H9 (cell line): Measurements from ENCODE around the gene BMPR2. TPM values are rescaled to one million over a fixed set of nuclear protein-coding genes. Genes with fewer than 3 reads are reported as not detected.
"Not testable (repeated sequence)": the region's sequence is repeated elsewhere in the genome, so short reads cannot be mapped to it uniquely, and the experiment has no call there.

Experiments used
- DNase-seq: peaks from one replicate; pipeline ENCODE4 v3.0.0-alpha.2; 2017
- H2AFZ ChIP-seq: one replicate; pipeline ENCODE4 v1.6.1; 2013; ENCODE audit warnings: mild to moderate bottlenecking, low read length, control low read depth, moderate library complexity
- H2AK5ac ChIP-seq: 2 replicates; pipeline ENCODE4 v1.6.1; 2013; ENCODE audit warnings: low read length, control low read depth, mixed read lengths; ENCODE audit not compliant: insufficient read length
- H2BK120ac ChIP-seq: one replicate; pipeline ENCODE4 v1.6.1; 2013; ENCODE audit warnings: low read depth, mild to moderate bottlenecking, low read length, control low read depth, inconsistent platforms; ENCODE audit not compliant: poor library complexity, severe bottlenecking
- H2BK12ac ChIP-seq: 2 replicates; pipeline ENCODE4 v1.6.1; 2013; ENCODE audit warnings: low read length, control low read depth, mixed read lengths, low read depth; ENCODE audit not compliant: insufficient read length
- H2BK15ac ChIP-seq: 2 replicates; pipeline ENCODE4 v1.6.1; 2013; ENCODE audit warnings: low read depth, low read length, control low read depth
- H2BK20ac ChIP-seq: one replicate; pipeline ENCODE4 v1.6.1; 2013; ENCODE audit warnings: low read depth, mild to moderate bottlenecking, low read length, control low read depth, inconsistent platforms; ENCODE audit not compliant: poor library complexity, severe bottlenecking
- H2BK5ac ChIP-seq: 2 replicates; pipeline ENCODE4 v1.6.1; 2013; ENCODE audit warnings: low read length, control low read depth, mixed read lengths; ENCODE audit not compliant: insufficient read length
- H3K14ac ChIP-seq: 2 replicates; pipeline ENCODE4 v1.6.1; 2013; ENCODE audit warnings: low read length, control low read depth; ENCODE audit not compliant: insufficient read depth
- H3K18ac ChIP-seq: 2 replicates; pipeline ENCODE4 v1.6.1; 2013; ENCODE audit warnings: low read depth, mild to moderate bottlenecking, mixed read lengths, low read length, control low read depth; ENCODE audit not compliant: insufficient read length
- H3K23ac ChIP-seq: 2 replicates; pipeline ENCODE4 v1.6.1; 2013; ENCODE audit warnings: low read length, control low read depth, mixed read lengths, low read depth; ENCODE audit not compliant: insufficient read length
- H3K23me2 ChIP-seq: 2 replicates; pipeline ENCODE4 v1.6.1; 2013; ENCODE audit warnings: low read depth, mild to moderate bottlenecking, mixed read lengths, low read length, control low read depth; ENCODE audit not compliant: insufficient read length, poor library complexity, severe bottlenecking
- H3K27ac ChIP-seq: 2 replicates; pipeline ENCODE4 v1.5.1; 2013; ENCODE audit warnings: low read length, control low read depth, mixed read lengths, low read depth; ENCODE audit not compliant: insufficient read length
- H3K27me3 ChIP-seq: 2 replicates; pipeline ENCODE4 v1.6.1; 2013; ENCODE audit warnings: low read length, control low read depth, inconsistent platforms; ENCODE audit not compliant: insufficient read depth
- H3K4ac ChIP-seq: 2 replicates; pipeline ENCODE4 v1.6.1; 2013; ENCODE audit warnings: low read depth, mild to moderate bottlenecking, control low read depth, inconsistent platforms, low read length, moderate library complexity
- H3K4me1 ChIP-seq: 2 replicates; pipeline ENCODE4 v1.6.1; 2013; ENCODE audit warnings: low read length, control low read depth, inconsistent platforms; ENCODE audit not compliant: insufficient read depth
- H3K4me2 ChIP-seq: 2 replicates; pipeline ENCODE4 v1.6.1; 2013; ENCODE audit warnings: low read length, control low read depth, mixed read lengths; ENCODE audit not compliant: insufficient read length, insufficient read depth
- H3K56ac ChIP-seq: 2 replicates; pipeline ENCODE4 v1.6.1; 2013; ENCODE audit warnings: low read depth, mild to moderate bottlenecking, mixed read lengths, low read length, control low read depth; ENCODE audit not compliant: insufficient read length
- H3K79me1 ChIP-seq: 2 replicates; pipeline ENCODE4 v1.6.1; 2013; ENCODE audit warnings: low read depth, mild to moderate bottlenecking, moderate library complexity, low read length, control low read depth, inconsistent platforms; ENCODE audit not compliant: insufficient read depth, poor library complexity, severe bottlenecking
- H3K79me2 ChIP-seq: 2 replicates; pipeline ENCODE4 v1.6.1; 2013; ENCODE audit warnings: low read length, control low read depth, inconsistent platforms; ENCODE audit not compliant: insufficient read depth
- H3K9ac ChIP-seq: 2 replicates; pipeline ENCODE4 v1.6.1; 2013; ENCODE audit warnings: low read length, control low read depth, mixed read lengths; ENCODE audit not compliant: insufficient read length; ENCODE audit errors: extremely low read depth
- H3K9me3 ChIP-seq: one replicate; pipeline ENCODE4 v1.6.1; 2013; ENCODE audit warnings: low read depth, low read length, inconsistent platforms; ENCODE audit not compliant: control insufficient read depth
- H3T11ph ChIP-seq: one replicate; pipeline ENCODE4 v1.6.1; 2013; ENCODE audit warnings: mild to moderate bottlenecking, low read length, control low read depth, inconsistent platforms
- H4K20me1 ChIP-seq: one replicate; pipeline ENCODE4 v1.6.1; 2013; ENCODE audit not compliant: control insufficient read depth, insufficient read length, insufficient read depth
- H4K5ac ChIP-seq: 2 replicates; pipeline ENCODE4 v1.6.1; 2013; ENCODE audit warnings: low read depth, mild to moderate bottlenecking, mixed read lengths, low read length, control low read depth; ENCODE audit not compliant: insufficient read length
- H4K8ac ChIP-seq: replicated peaks from 2 replicates; pipeline ENCODE4 v1.6.1; 2013; ENCODE audit warnings: low read length, control low read depth, mixed read lengths, low read depth; ENCODE audit not compliant: insufficient read length
- H4K91ac ChIP-seq: 2 replicates; pipeline ENCODE4 v1.6.1; 2013; ENCODE audit warnings: low read depth, mild to moderate bottlenecking, moderate library complexity, mixed read lengths, low read length, control low read depth; ENCODE audit not compliant: insufficient read length
- H3K27ac Mint-ChIP-seq, 3 experiments: 2 replicates in 2 of 3; 3 replicates in 1 of 3; pipeline ENCODE4 v1.8.0; 2020 to 2021; ENCODE audit warnings: mixed read lengths in 3 of 3, mild to moderate bottlenecking in 1 of 3, moderate library complexity in 1 of 3
- H3K27me3 Mint-ChIP-seq: 2 replicates; pipeline ENCODE4 v1.8.0; 2021; ENCODE audit warnings: low read depth, mild to moderate bottlenecking, moderate library complexity, mixed read lengths
- H3K36me3 Mint-ChIP-seq, 3 experiments: 2 replicates in 2 of 3; 3 replicates in 1 of 3; pipeline ENCODE4 v1.8.0; 2020 to 2021; ENCODE audit warnings: low read depth in 3 of 3, mixed read lengths in 3 of 3; ENCODE audit not compliant: insufficient read depth in 1 of 3
- H3K4me1 Mint-ChIP-seq, 2 experiments: 2 replicates each; pipeline ENCODE4 v1.8.0; 2020; ENCODE audit warnings: mixed read lengths in 2 of 2
- H3K4me3 Mint-ChIP-seq, 2 experiments: 2 replicates in 1 of 2; 3 replicates in 1 of 2; pipeline ENCODE4 v1.8.0; 2020 to 2021; ENCODE audit warnings: mild to moderate bottlenecking in 2 of 2, mixed read lengths in 2 of 2, moderate library complexity in 1 of 2
- H3K9me3 Mint-ChIP-seq, 2 experiments: 2 replicates in 1 of 2; 3 replicates in 1 of 2; pipeline ENCODE4 v1.8.0; 2020; ENCODE audit warnings: mild to moderate bottlenecking in 2 of 2, mixed read lengths in 2 of 2, moderate library complexity in 1 of 2
- CTCF ChIP-seq: fragments of 200-600 bp; sonication (generic); conservative IDR thresholded peaks from 3 replicates; pipeline ENCODE4 v1.8.0; 2021; ENCODE audit warnings: antibody characterized with exemption, mild to moderate bottlenecking
- WGBS: extraction: QIAGEN DNeasy Blood & Tissue Kit; methylation state at CpG from one replicate; pipeline ENCODE4 v1.1.7; 2013; ENCODE audit warnings: missing lambda C conversion rate, low lambda C conversion rate, mixed read lengths; ENCODE audit not compliant: insufficient read length; ENCODE audit errors: extremely low coverage; 5-methylcytosine and 5-hydroxymethylcytosine counted together
- total RNA-seq: library from RNA; stranded (reverse); gene quantifications from 2 replicates; pipeline ENCODE4 v1.2.1, GENCODE V29; 2021

Gene BMPR2
- total RNA-seq, 1 experiment from 2014 or later, result 17.3 TPM

GRCh38 chr2:202436626-202437025 is 60.5 kb downstream of the BMPR2 start:
- peaks cover 4 to 15% (median 9%) of the 10 kb centered on the region in 3 experiments for H3K36me3 Mint-ChIP-seq
- Histone ChIP-seq H3K79me1 (no peaks in the 10 kb centered on the region), H2BK15ac (no peak overlapping the region), H2BK120ac (no peak overlapping the region), H4K20me1 (no peaks in the 10 kb centered on the region), H2AK5ac (no peak overlapping the region), H4K5ac (no peak overlapping the region), H3K23ac (no peak overlapping the region), H3K23me2 (no peaks in the 10 kb centered on the region), H3K56ac (no peak overlapping the region), H4K8ac (no peak overlapping the region), H3K79me2 (no peaks in the 10 kb centered on the region; the same call in 1 of the 2 replicates), H3K4me2 (no peak overlapping the region), H3K9me3 (no peaks in the 10 kb centered on the region), H3K27ac (no peak overlapping the region), H2BK12ac (no peak overlapping the region), H3K4me1 (no peaks in the 10 kb centered on the region), H3K4ac (no peak overlapping the region), H2BK20ac (no peak overlapping the region), H3K18ac (no peak overlapping the region), H3T11ph (no peak overlapping the region), H3K27me3 (no peaks in the 10 kb centered on the region), H2BK5ac (no peak overlapping the region), H4K91ac (no peak overlapping the region), H3K9ac (no peak overlapping the region), H2AFZ (no peak overlapping the region), H3K14ac (no peak overlapping the region)
- H3K27ac Mint-ChIP-seq, result no peak overlapping the region; a peak in 1 of 7 replicates
- no CpG with 5 or more reads among the region's 3 CpGs for WGBS
- H3K27me3 Mint-ChIP-seq, result no peaks in the 10 kb centered on the region
- H3K4me1 Mint-ChIP-seq, result peaks cover 10 to 13% of the 10 kb centered on the region in 2 experiments
- no peak for TF ChIP-seq CTCF
- no peak for DNase-seq
- peaks cover 7 to 10% of the 10 kb centered on the region in 2 experiments; a peak in 4 of 5 replicates for H3K9me3 Mint-ChIP-seq
- H3K4me3 Mint-ChIP-seq, result no peak overlapping the region

GRCh38 chr2:202440117-202440516 is 64.0 kb downstream of the BMPR2 start:
- H3K14ac ChIP-seq, H3K18ac ChIP-seq, H3K9ac ChIP-seq, H3K79me1 ChIP-seq, H2BK20ac ChIP-seq, H3K23ac ChIP-seq, H3K4me3 Mint-ChIP-seq, H3K4me2 ChIP-seq, H4K20me1 ChIP-seq, DNase-seq, H4K91ac ChIP-seq, H3K27ac ChIP-seq, H2AK5ac ChIP-seq, H4K5ac ChIP-seq, H2AFZ ChIP-seq, H3K56ac ChIP-seq, H4K8ac ChIP-seq, H3K4me1 ChIP-seq, H3K27me3 ChIP-seq, H3T11ph ChIP-seq, H2BK120ac ChIP-seq, H3K27me3 Mint-ChIP-seq, H3K27ac Mint-ChIP-seq, H3K79me2 ChIP-seq, H2BK15ac ChIP-seq, H3K4ac ChIP-seq, H2BK12ac ChIP-seq, H3K9me3 Mint-ChIP-seq, H3K23me2 ChIP-seq, H3K9me3 ChIP-seq, H2BK5ac ChIP-seq: not testable (repeated sequence)
- H3K4me1 Mint-ChIP-seq, result peaks cover 10 to 13% of the 10 kb centered on the region in 2 experiments
- peaks cover 4 to 15% (median 9%) of the 10 kb centered on the region in 3 experiments for H3K36me3 Mint-ChIP-seq
- no CpG with 5 or more reads among the region's 24 CpGs for whole genome bisulfite sequencing
